Peyer's patch (tissue), 4 donors: Measurements from ENCODE around the gene ATP13A3.

Source experiments
- CTCF ChIP-seq, 6 experiments: fragments of 450-650 bp in 4 of 6; fragments of 200-600 bp in 2 of 6; sonication (generic) in 1 of 6; IDR thresholded peaks; one replicate each; pipeline ENCODE4 v1.5.1; 2017 to 2019; ENCODE audit warnings: antibody characterized with exemption in 6 of 6, mild to moderate bottlenecking in 3 of 6, moderate library complexity in 1 of 6
- POLR2A ChIP-seq, 2 donors: fragments of 450-650 bp; IDR thresholded peaks; one replicate each; pipeline ENCODE4 v1.5.1; 2017; ENCODE audit warnings: antibody characterized with exemption in 2 of 2, mild to moderate bottlenecking in 2 of 2, moderate library complexity in 2 of 2

GRCh38 chr3:194488055-194488742 is 1.4 kb upstream of the ATP13A3 start:
- TF ChIP-seq CTCF (IDR thresholded peaks at IDR 0.05) = no peak
- no peak for TF ChIP-seq POLR2A (IDR thresholded peaks at IDR 0.05)
